Smooth muscle cell of bladder (primary cell): ENCODE data around the gene REXO1. TPM values are rescaled to one million over a fixed set of nuclear protein-coding genes. Genes with fewer than 3 reads are reported as not detected.

Source experiments
- total RNA-seq: library from RNA; depleted of rRNA; stranded (reverse); fragments of >200 nt; gene quantifications from 2 replicates; pipeline ENCODE4 v1.2.3, GENCODE V29; 2014

Gene REXO1
- total RNA-seq, result 2.7 TPM in 2 replicates

GRCh38 chr19:1848399-1849131 is at the start of gene REXO1:
Gene REXO1 (minus strand): TSS chr19:1848483. CDS start chr19:1848358, 125 bp downstream.

GRCh38 chr19:1885398-1886119 is 37.3 kb upstream of the REXO1 start, which contains the start of gene ABHD17A:
Gene ABHD17A (minus strand): TSS chr19:1885496. CDS start chr19:1881566, 3,930 bp downstream.

GRCh38 chr19:1863328-1863637 is 15.0 kb upstream of the REXO1 start, which contains the start of gene KLF16:
Gene KLF16 (minus strand): TSS chr19:1863579. CDS start chr19:1863497, 82 bp downstream.

GRCh38 chr19:1811942-1812425 is 36.3 kb downstream of the REXO1 start, which contains the start of gene ATP8B3:
Gene ATP8B3 (minus strand): TSS chr19:1812276. CDS start chr19:1811736, 540 bp downstream.

Other genes starting within 250 kb of the REXO1 start
- 125 and 134 TPM in 2 replicates for gene UQCR11, start 243.0 kb downstream of the REXO1 start, total RNA-seq
- 36.6 and 47.9 TPM in 2 replicates for gene TCF3, start 195.9 kb downstream of the REXO1 start, total RNA-seq
- not detected in 2 replicates for gene ONECUT3, start 95.0 kb downstream of the REXO1 start, total RNA-seq
- 0.55 and 0.85 TPM in 2 replicates for gene ATP8B3, start 36.2 kb downstream of the REXO1 start, total RNA-seq
- 1.7 and 2.3 TPM in 2 replicates for gene KLF16, start 15.1 kb upstream of the REXO1 start, total RNA-seq
- 75.2 and 78.2 TPM in 2 replicates for gene ABHD17A, start 37.0 kb upstream of the REXO1 start, total RNA-seq
- gene ADAT3, start 56.9 kb upstream of the REXO1 start, total RNA-seq, result 1.00 and 1.4 TPM in 2 replicates
- gene SCAMP4, start 56.9 kb upstream of the REXO1 start, total RNA-seq, result 19.3 and 22.0 TPM in 2 replicates
- 58.3 and 66.8 TPM in 2 replicates for gene CSNK1G2, start 92.7 kb upstream of the REXO1 start, total RNA-seq
- 36.4 and 47.9 TPM in 2 replicates for gene BTBD2, start 167.2 kb upstream of the REXO1 start, total RNA-seq
- 75.9 and 141 TPM in 2 replicates for gene MKNK2, start 202.8 kb upstream of the REXO1 start, total RNA-seq
- 11.2 and 14.3 TPM in 2 replicates for gene MOB3A, start 247.8 kb upstream of the REXO1 start, total RNA-seq
- gene IZUMO4, start 248.4 kb upstream of the REXO1 start, total RNA-seq, result 1.0 and 1.6 TPM in 2 replicates